Liver (tissue), 9 donors: ENCODE measurements around the gene PARD6G. TPM values are rescaled to one million over a fixed set of nuclear protein-coding genes. Genes with fewer than 3 reads are reported as not detected.
"Not testable (repeated sequence)": the region's sequence is repeated elsewhere in the genome, so short reads cannot be mapped to it uniquely, and the experiment has no call there.

Experiments
- DNase-seq: peaks from one replicate; pipeline ENCODE4 v3.0.0-alpha.2; 2017; ENCODE audit warnings: low spot score
- H3K27ac ChIP-seq, 2 donors: one replicate each; pipeline ENCODE4 v1.7.0; 2013; ENCODE audit warnings: inconsistent platforms in 2 of 2, low read length in 2 of 2, control low read depth in 1 of 2, low read depth in 1 of 2, mild to moderate bottlenecking in 1 of 2
- H3K27me3 ChIP-seq, 4 donors: one replicate each; pipeline versions ENCODE4 v1.6.1 to v1.7.0; 2013; ENCODE audit warnings: low read length in 3 of 4, inconsistent platforms in 1 of 4, mild to moderate bottlenecking in 1 of 4, moderate library complexity in 1 of 4; ENCODE audit not compliant: control insufficient read depth in 4 of 4, insufficient read depth in 4 of 4
- H3K36me3 ChIP-seq, 4 donors: one replicate each; pipeline versions ENCODE4 v1.6.1 to v1.7.0; 2013; ENCODE audit warnings: low read length in 3 of 4, mild to moderate bottlenecking in 3 of 4, low read depth in 1 of 4, moderate library complexity in 1 of 4; ENCODE audit not compliant: control insufficient read depth in 4 of 4, insufficient read depth in 3 of 4
- H3K4me1 ChIP-seq, 4 donors: one replicate each; pipeline versions ENCODE4 v1.6.1 to v1.7.0; 2013; ENCODE audit warnings: low read length in 3 of 4, mild to moderate bottlenecking in 3 of 4, moderate library complexity in 1 of 4; ENCODE audit not compliant: control insufficient read depth in 4 of 4, insufficient read depth in 4 of 4
- H3K4me3 ChIP-seq, 3 donors: one replicate each; pipeline versions ENCODE4 v1.6.1 to v1.7.0; 2013; ENCODE audit warnings: low read length in 3 of 3, control low read depth in 1 of 3, low read depth in 1 of 3, mild to moderate bottlenecking in 1 of 3
- H3K9ac ChIP-seq, 2 donors: one replicate each; pipeline ENCODE4 v1.7.0; 2013; ENCODE audit warnings: low read length in 2 of 2, mild to moderate bottlenecking in 2 of 2, moderate library complexity in 2 of 2, control low read depth in 1 of 2, low read depth in 1 of 2
- H3K9me3 ChIP-seq, 4 donors: one replicate each; pipeline versions ENCODE4 v1.6.1 to v1.7.0; 2013; ENCODE audit warnings: low read length in 3 of 4; ENCODE audit not compliant: control insufficient read depth in 4 of 4
- EGR1 ChIP-seq, 2 donors: IDR thresholded peaks; 2 replicates each; pipeline ENCODE4 v1.6.1; 2016 to 2018; ENCODE audit warnings: antibody characterized with exemption in 2 of 2, low read depth in 2 of 2
- FOXA1 ChIP-seq: IDR thresholded peaks from 2 replicates; pipeline ENCODE4 v1.6.1; 2016; ENCODE audit warnings: antibody characterized with exemption
- FOXA2 ChIP-seq: IDR thresholded peaks from 2 replicates; pipeline ENCODE4 v1.6.1; 2016; ENCODE audit warnings: antibody characterized with exemption
- GABPA ChIP-seq, 2 donors: IDR thresholded peaks in 1 of 2; conservative IDR thresholded peaks in 1 of 2; 2 replicates each; pipeline ENCODE4 v1.6.1; 2016; ENCODE audit warnings: antibody characterized with exemption in 2 of 2, mild to moderate bottlenecking in 1 of 2, moderate library complexity in 1 of 2
- HNF4A ChIP-seq, 2 donors: conservative IDR thresholded peaks; 2 replicates each; pipeline ENCODE4 v1.6.1; 2016; ENCODE audit warnings: antibody characterized with exemption in 2 of 2, mild to moderate bottlenecking in 2 of 2
- HNF4G ChIP-seq: IDR thresholded peaks from 2 replicates; pipeline ENCODE4 v1.6.1; 2016; ENCODE audit warnings: antibody characterized with exemption
- JUND ChIP-seq, 2 donors: IDR thresholded peaks; 2 replicates each; pipeline ENCODE4 v1.6.1; 2016; ENCODE audit warnings: antibody characterized with exemption in 2 of 2
- NR2F2 ChIP-seq: IDR thresholded peaks from 2 replicates; pipeline ENCODE4 v1.6.1; 2016; ENCODE audit warnings: antibody characterized with exemption
- RAD21 ChIP-seq, 2 donors: IDR thresholded peaks; 2 replicates each; pipeline ENCODE4 v1.6.1; 2016; ENCODE audit warnings: antibody characterized with exemption in 2 of 2, mild to moderate bottlenecking in 2 of 2
- RXRA ChIP-seq, 2 donors: IDR thresholded peaks; 2 replicates each; pipeline ENCODE4 v1.6.1; 2017 to 2018; ENCODE audit warnings: antibody characterized with exemption in 2 of 2, mild to moderate bottlenecking in 1 of 2
- SP1 ChIP-seq: IDR thresholded peaks from 2 replicates; pipeline ENCODE4 v1.6.1; 2018; ENCODE audit warnings: antibody characterized with exemption, mild to moderate bottlenecking
- TAF1 ChIP-seq: conservative IDR thresholded peaks from 2 replicates; pipeline ENCODE4 v1.6.1; 2016; ENCODE audit warnings: antibody characterized with exemption, mild to moderate bottlenecking
- YY1 ChIP-seq: IDR thresholded peaks from 2 replicates; pipeline ENCODE4 v1.6.1; 2016; ENCODE audit warnings: antibody characterized with exemption, mild to moderate bottlenecking
- WGBS: extraction: QIAGEN DNeasy Blood & Tissue Kit; methylation state at CpG from one replicate; pipeline ENCODE4 v1.1.7; 2013; 5-methylcytosine and 5-hydroxymethylcytosine counted together
- polyA plus RNA-seq, 2 donors: library from polyadenylated mRNA; stranded (reverse) in 1 of 2; unstranded in 1 of 2; fragments of 200-250 nt in 1 of 2; fragments of >200 nt in 1 of 2; fragmentation: Nextera tagmentation in 1 of 2; extraction: Ambion mirVana in 1 of 2; gene quantifications; one replicate each; pipeline versions ENCODE4 v1.2.1 to v1.2.3, GENCODE V29; 2013 to 2015
- total RNA-seq, 2 donors: library from RNA; depleted of rRNA; stranded (reverse); fragments of >200 nt; gene quantifications; one replicate each; pipeline ENCODE4 v1.2.3, GENCODE V29; 2014
- TF ChIP-seq, protein P1 (sequence below): IDR thresholded peaks from 2 replicates; pipeline ENCODE4 v1.6.1; 2016; ENCODE audit warnings: antibody characterized with exemption
- TF ChIP-seq, protein P2 (sequence below): IDR thresholded peaks from 2 replicates; pipeline ENCODE4 v1.6.1; 2016; ENCODE audit warnings: antibody characterized with exemption
- TF ChIP-seq, protein P3 (sequence below): IDR thresholded peaks from 2 replicates; pipeline ENCODE4 v1.6.1; 2016; ENCODE audit warnings: antibody characterized with exemption
- donor health status: healthy.
- donor health status: healthy.
- donor health status: healthy.
- donor health status: healthy.
- donor health status: healthy.

PARD6G gene
- total and polyA plus RNA-seq, 4 donors: 0.96 to 2.4 (median 1.8) TPM

DNA sequence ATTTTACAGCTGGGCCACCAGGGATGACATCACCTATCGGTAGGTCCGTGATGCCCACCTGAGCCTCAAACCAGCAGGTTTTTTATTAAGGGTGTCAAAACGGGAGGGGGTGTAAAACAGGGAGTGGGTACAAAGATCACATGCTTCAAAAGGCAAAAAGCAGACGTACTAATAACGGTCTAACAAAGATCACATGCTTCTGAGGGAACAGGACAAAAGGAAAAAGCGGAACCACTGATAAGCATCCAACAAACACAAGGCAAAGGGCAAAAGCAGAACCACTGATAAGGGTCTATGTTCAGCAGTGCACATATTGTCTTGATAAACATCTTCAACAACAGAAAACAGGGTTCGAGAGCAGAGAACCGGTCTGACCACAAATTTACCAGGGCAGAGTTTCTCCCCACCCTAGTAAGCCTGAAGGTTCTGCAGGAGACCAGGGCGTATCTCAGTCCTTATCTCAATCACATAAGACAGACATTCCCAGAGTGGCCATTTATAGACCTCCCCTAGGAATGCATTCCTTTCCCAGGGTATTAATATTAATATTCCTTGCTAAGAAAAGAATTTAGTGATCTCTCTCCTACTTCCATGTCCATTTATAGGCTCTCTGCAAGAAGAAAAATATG, 82.5 kb downstream of the PARD6G start:
- not testable (repeated sequence) for H3K9me3 ChIP-seq, H3K4me3 ChIP-seq, H3K36me3 ChIP-seq, H3K27me3 ChIP-seq, DNase-seq, H3K27ac ChIP-seq, H3K4me1 ChIP-seq, H3K9ac ChIP-seq
- 86% methylated on average over 9 of the region's 9 CpGs for WGBS

DNA sequence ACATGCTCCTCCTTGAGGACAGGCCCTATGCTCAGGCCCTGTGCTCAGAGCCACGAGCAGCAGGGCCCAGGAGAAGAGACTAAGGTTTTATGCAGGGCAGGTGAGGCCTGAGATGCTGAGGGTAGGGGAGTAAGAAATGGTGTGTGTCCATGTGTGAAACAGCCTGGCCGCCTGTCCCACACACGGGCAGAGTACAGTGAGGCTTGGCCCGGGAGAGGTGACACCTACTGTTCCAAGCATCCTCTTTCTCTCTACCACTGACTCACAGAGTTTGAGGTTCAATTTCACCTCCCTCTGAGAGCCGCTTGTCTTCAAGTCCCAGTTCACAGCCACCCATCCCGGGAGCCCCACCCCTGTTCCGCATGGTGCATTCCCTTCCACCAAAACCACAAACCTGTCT, 84.1 kb downstream of the PARD6G start:
- Histone ChIP-seq H3K9me3 (peaks cover 0 to 3% (median 0%) of the 10 kb centered on the region in 4 donors), H3K9ac (no peak overlapping the region), H3K27ac (no peak overlapping the region), H3K4me3 (no peak overlapping the region), H3K4me1 (no peaks in the 10 kb centered on the region), H3K36me3 (peaks cover 0 to 7% (median 0%) of the 10 kb centered on the region in 4 donors), H3K27me3 (no peaks in the 10 kb centered on the region)
- no peak for DNase-seq
- TF ChIP-seq, protein P1, sequence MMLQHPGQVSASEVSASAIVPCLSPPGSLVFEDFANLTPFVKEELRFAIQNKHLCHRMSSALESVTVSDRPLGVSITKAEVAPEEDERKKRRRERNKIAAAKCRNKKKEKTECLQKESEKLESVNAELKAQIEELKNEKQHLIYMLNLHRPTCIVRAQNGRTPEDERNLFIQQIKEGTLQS: no peak
- TF ChIP-seq EGR1 (IDR thresholded peaks at IDR 0.05; ENCODE audit: low read depth in 2 of 2): no peak
- TF ChIP-seq RXRA (IDR thresholded peaks at IDR 0.05): no peak
- TF ChIP-seq RAD21 (IDR thresholded peaks at IDR 0.05): no peak
- no peak for TF ChIP-seq FOXA1
- TF ChIP-seq, protein P2, sequence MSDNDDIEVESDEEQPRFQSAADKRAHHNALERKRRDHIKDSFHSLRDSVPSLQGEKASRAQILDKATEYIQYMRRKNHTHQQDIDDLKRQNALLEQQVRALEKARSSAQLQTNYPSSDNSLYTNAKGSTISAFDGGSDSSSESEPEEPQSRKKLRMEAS: no peak
- 96% methylated on average over 7 of the region's 7 CpGs for WGBS

DNA sequence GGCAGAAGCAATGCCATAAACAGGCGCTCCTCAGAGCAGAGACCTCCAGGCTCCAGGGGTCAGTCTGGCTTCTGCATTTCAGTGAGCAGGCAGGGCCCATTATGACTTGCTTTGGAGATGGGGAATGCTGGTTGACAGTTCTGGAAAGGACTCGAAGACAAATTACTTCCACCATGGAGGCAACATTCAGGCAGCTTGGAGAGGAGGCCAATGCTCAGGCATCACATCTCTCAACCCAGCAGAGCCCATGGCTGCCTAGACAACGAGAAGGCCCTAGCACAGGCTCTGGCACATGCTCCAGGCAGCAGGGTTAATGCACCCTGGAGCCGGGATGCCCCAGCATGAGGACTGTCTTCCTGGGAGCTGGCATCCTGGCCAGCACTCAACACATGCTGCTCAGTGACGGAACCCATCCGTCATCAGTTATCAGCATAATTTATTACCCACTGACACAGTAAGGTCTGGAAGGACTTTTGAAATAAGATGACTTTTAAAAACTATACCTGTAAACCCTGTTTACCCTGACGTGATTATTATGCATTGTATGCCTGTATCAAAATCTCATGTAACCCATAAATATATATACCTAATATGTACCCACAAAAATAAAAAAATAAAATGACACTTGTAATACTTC, 85.4 kb downstream of the PARD6G start:
- peaks cover 0 to 7% (median 0%) of the 10 kb centered on the region in 4 donors for H3K36me3 ChIP-seq
- WGBS: 82% methylated on average over 7 of the region's 7 CpGs
- no peak for TF ChIP-seq HNF4A (conservative IDR thresholded peaks at IDR 0.05)
- TF ChIP-seq SP1: no peak
- no peak for TF ChIP-seq GABPA (IDR thresholded peaks at IDR 0.05 in 1 of 2, conservative IDR thresholded peaks at IDR 0.05 in 1 of 2)
- TF ChIP-seq TAF1: no peak
- TF ChIP-seq, protein P3, sequence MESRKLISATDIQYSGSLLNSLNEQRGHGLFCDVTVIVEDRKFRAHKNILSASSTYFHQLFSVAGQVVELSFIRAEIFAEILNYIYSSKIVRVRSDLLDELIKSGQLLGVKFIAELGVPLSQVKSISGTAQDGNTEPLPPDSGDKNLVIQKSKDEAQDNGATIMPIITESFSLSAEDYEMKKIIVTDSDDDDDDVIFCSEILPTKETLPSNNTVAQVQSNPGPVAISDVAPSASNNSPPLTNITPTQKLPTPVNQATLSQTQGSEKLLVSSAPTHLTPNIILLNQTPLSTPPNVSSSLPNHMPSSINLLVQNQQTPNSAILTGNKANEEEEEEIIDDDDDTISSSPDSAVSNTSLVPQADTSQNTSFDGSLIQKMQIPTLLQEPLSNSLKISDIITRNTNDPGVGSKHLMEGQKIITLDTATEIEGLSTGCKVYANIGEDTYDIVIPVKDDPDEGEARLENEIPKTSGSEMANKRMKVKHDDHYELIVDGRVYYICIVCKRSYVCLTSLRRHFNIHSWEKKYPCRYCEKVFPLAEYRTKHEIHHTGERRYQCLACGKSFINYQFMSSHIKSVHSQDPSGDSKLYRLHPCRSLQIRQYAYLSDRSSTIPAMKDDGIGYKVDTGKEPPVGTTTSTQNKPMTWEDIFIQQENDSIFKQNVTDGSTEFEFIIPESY: no peak
- no peak for TF ChIP-seq EGR1 (IDR thresholded peaks at IDR 0.05; ENCODE audit: low read depth in 2 of 2)
- no peak for TF ChIP-seq JUND (IDR thresholded peaks at IDR 0.05)
- TF ChIP-seq NR2F2: no peak
- no peak for TF ChIP-seq FOXA2
- TF ChIP-seq YY1: no peak
- no peak for TF ChIP-seq HNF4G
- TF ChIP-seq, protein P2: no peak
- no peak for TF ChIP-seq RXRA (IDR thresholded peaks at IDR 0.05)

More for the DNA sequence above, 85.4 kb downstream of the PARD6G start:
- no peak for DNase-seq
- no peak overlapping the region for H3K9ac ChIP-seq
- no peaks in the 10 kb centered on the region for H3K27me3 ChIP-seq
- peaks cover 0 to 3% (median 0%) of the 10 kb centered on the region in 4 donors for H3K9me3 ChIP-seq
- H3K27ac ChIP-seq: no peak overlapping the region
- H3K4me1 ChIP-seq: no peaks in the 10 kb centered on the region
- no peak overlapping the region for H3K4me3 ChIP-seq
